ENCODE measurements around the gene ANKRD27.
"Not testable (repeated sequence)": the region's sequence is repeated elsewhere in the genome, so short reads cannot be mapped to it uniquely, and the experiment has no call there.

The ANKRD27 gene

GRCh38 chr19:32594021-32594420, 81.0 kb downstream of the ANKRD27 start:
- peaks cover 26% of the 10 kb centered on the region for H3K36me3 ChIP-seq (ENCODE audit: control insufficient read depth, insufficient read depth, low read length)

GRCh38 chr19:32587747-32588504, 87.1 kb downstream of the ANKRD27 start:
- H3K27ac ChIP-seq (ENCODE audit: insufficient read depth, low read length, poor library complexity, severe bottlenecking); H3K9me3 ChIP-seq (ENCODE audit: control insufficient read depth, low read length); H3K4me3 ChIP-seq (ENCODE audit: insufficient read depth, low read depth, low read length, poor library complexity, severe bottlenecking); DNase-seq; H3K4me1 ChIP-seq (ENCODE audit: control insufficient read depth, insufficient read depth, low read length, poor library complexity, severe bottlenecking); H3K27me3 ChIP-seq (replicated peaks; ENCODE audit: control insufficient read depth, insufficient read depth, low read length, poor library complexity, severe bottlenecking): not testable (repeated sequence)
- H3K36me3 ChIP-seq (ENCODE audit: control insufficient read depth, insufficient read depth, low read length): peaks cover 27% of the 10 kb centered on the region

More at GRCh38 chr19:32594021-32594420, 81.0 kb downstream of the ANKRD27 start:
- DNase-seq: no peak
- no peaks in the 10 kb centered on the region for H3K4me1 ChIP-seq (ENCODE audit: control insufficient read depth, insufficient read depth, low read length, poor library complexity, severe bottlenecking)
- no peak overlapping the region for H3K27ac ChIP-seq (ENCODE audit: insufficient read depth, low read length, poor library complexity, severe bottlenecking)
- H3K4me3 ChIP-seq (ENCODE audit: insufficient read depth, low read depth, low read length, poor library complexity, severe bottlenecking): no peak overlapping the region
- no peaks in the 10 kb centered on the region for H3K27me3 ChIP-seq (replicated peaks; ENCODE audit: control insufficient read depth, insufficient read depth, low read length, poor library complexity, severe bottlenecking)
- no peaks in the 10 kb centered on the region for H3K9me3 ChIP-seq (ENCODE audit: control insufficient read depth, low read length)

- Histone ChIP-seq H3K9me3 (ENCODE audit: control insufficient read depth, low read length) (no peaks in the 10 kb centered on the region), H3K27ac (ENCODE audit: insufficient read depth, low read length, poor library complexity, severe bottlenecking) (peak overlapping the region; percentile 76), H3K27me3 (replicated peaks; ENCODE audit: control insufficient read depth, insufficient read depth, low read length, poor library complexity, severe bottlenecking) (no peaks in the 10 kb centered on the region), H3K4me1 (ENCODE audit: control insufficient read depth, insufficient read depth, low read length, poor library complexity, severe bottlenecking) (peaks cover 13% of the 10 kb centered on the region), H3K4me3 (ENCODE audit: insufficient read depth, low read depth, low read length, poor library complexity, severe bottlenecking) (peak overlapping the region; percentile 56), H3K36me3 (ENCODE audit: control insufficient read depth, insufficient read depth, low read length) (peaks cover 27% of the 10 kb centered on the region)
- no peak for DNase-seq
Observed at GRCh38 chr19:32581705-32582179, 93.2 kb downstream of the ANKRD27 start.

- peak; percentile 93 to 94 (median 94) for DNase-seq
- peak within 1 kb of the TSS; percentile 76 for H3K27ac ChIP-seq (ENCODE audit: insufficient read depth, low read length, poor library complexity, severe bottlenecking)
- peak within 1 kb of the TSS; percentile 56 for H3K4me3 ChIP-seq (ENCODE audit: insufficient read depth, low read depth, low read length, poor library complexity, severe bottlenecking)
- H3K27me3 ChIP-seq (replicated peaks; ENCODE audit: control insufficient read depth, insufficient read depth, low read length, poor library complexity, severe bottlenecking): no peaks in the 10 kb centered on the region
- H3K9me3 ChIP-seq (ENCODE audit: control insufficient read depth, low read length): no peaks in the 10 kb centered on the region
- H3K4me1 ChIP-seq (ENCODE audit: control insufficient read depth, insufficient read depth, low read length, poor library complexity, severe bottlenecking): peaks cover 13% of the 10 kb centered on the region
- H3K36me3 ChIP-seq (ENCODE audit: control insufficient read depth, insufficient read depth, low read length): peaks cover 21% of the 10 kb centered on the region
Observed at GRCh38 chr19:32580901-32581704, 93.9 kb downstream of the ANKRD27 start, which contains the start of gene PDCD5. PDCD5 (plus strand) TSS chr19:32581190; CDS start chr19:32581262, 72 bp downstream.

GRCh38 chr19:32580353-32580900, 94.6 kb downstream of the ANKRD27 start:
- no peaks in the 10 kb centered on the region for H3K9me3 ChIP-seq (ENCODE audit: control insufficient read depth, low read length)
- DNase-seq: no peak
- H3K4me1 ChIP-seq (ENCODE audit: control insufficient read depth, insufficient read depth, low read length, poor library complexity, severe bottlenecking): peaks cover 13% of the 10 kb centered on the region
- peaks cover 14% of the 10 kb centered on the region for H3K36me3 ChIP-seq (ENCODE audit: control insufficient read depth, insufficient read depth, low read length)
- peak overlapping the region; percentile 56 for H3K4me3 ChIP-seq (ENCODE audit: insufficient read depth, low read depth, low read length, poor library complexity, severe bottlenecking)
- H3K27ac ChIP-seq (ENCODE audit: insufficient read depth, low read length, poor library complexity, severe bottlenecking): no peak overlapping the region
- H3K27me3 ChIP-seq (replicated peaks; ENCODE audit: control insufficient read depth, insufficient read depth, low read length, poor library complexity, severe bottlenecking): no peaks in the 10 kb centered on the region

- peaks cover 6% of the 10 kb centered on the region for H3K4me1 ChIP-seq (ENCODE audit: control insufficient read depth, insufficient read depth, low read length, poor library complexity, severe bottlenecking)
- H3K27me3 ChIP-seq (replicated peaks; ENCODE audit: control insufficient read depth, insufficient read depth, low read length, poor library complexity, severe bottlenecking): no peaks in the 10 kb centered on the region
- H3K9me3 ChIP-seq (ENCODE audit: control insufficient read depth, low read length): no peaks in the 10 kb centered on the region
- no peak for DNase-seq
- no peak overlapping the region for H3K4me3 ChIP-seq (ENCODE audit: insufficient read depth, low read depth, low read length, poor library complexity, severe bottlenecking)
- no peak overlapping the region for H3K27ac ChIP-seq (ENCODE audit: insufficient read depth, low read length, poor library complexity, severe bottlenecking)
- H3K36me3 ChIP-seq (ENCODE audit: control insufficient read depth, insufficient read depth, low read length): no peaks in the 10 kb centered on the region
Observed at GRCh38 chr19:32576790-32577189, 98.2 kb downstream of the ANKRD27 start.

- Histone ChIP-seq H3K9me3 (ENCODE audit: control insufficient read depth, low read length) (no peaks in the 10 kb centered on the region), H3K27ac (ENCODE audit: insufficient read depth, low read length, poor library complexity, severe bottlenecking) (no peak overlapping the region), H3K4me1 (ENCODE audit: control insufficient read depth, insufficient read depth, low read length, poor library complexity, severe bottlenecking) (peaks cover 2% of the 10 kb centered on the region), H3K27me3 (replicated peaks; ENCODE audit: control insufficient read depth, insufficient read depth, low read length, poor library complexity, severe bottlenecking) (no peaks in the 10 kb centered on the region), H3K36me3 (ENCODE audit: control insufficient read depth, insufficient read depth, low read length) (no peaks in the 10 kb centered on the region), H3K4me3 (ENCODE audit: insufficient read depth, low read depth, low read length, poor library complexity, severe bottlenecking) (no peak overlapping the region)
- DNase-seq: no peak
Observed at GRCh38 chr19:32573492-32573794, 101.5 kb downstream of the ANKRD27 start.

GRCh38 chr19:32572700-32573491, 102.1 kb downstream of the ANKRD27 start:
- not testable (repeated sequence) for H3K27me3 ChIP-seq (replicated peaks; ENCODE audit: control insufficient read depth, insufficient read depth, low read length, poor library complexity, severe bottlenecking); H3K4me3 ChIP-seq (ENCODE audit: insufficient read depth, low read depth, low read length, poor library complexity, severe bottlenecking); DNase-seq

GRCh38 chr19:32571471-32572075, 103.4 kb downstream of the ANKRD27 start:
- H3K4me3 ChIP-seq (ENCODE audit: insufficient read depth, low read depth, low read length, poor library complexity, severe bottlenecking); H3K36me3 ChIP-seq (ENCODE audit: control insufficient read depth, insufficient read depth, low read length); H3K27ac ChIP-seq (ENCODE audit: insufficient read depth, low read length, poor library complexity, severe bottlenecking); H3K27me3 ChIP-seq (replicated peaks; ENCODE audit: control insufficient read depth, insufficient read depth, low read length, poor library complexity, severe bottlenecking); H3K9me3 ChIP-seq (ENCODE audit: control insufficient read depth, low read length); H3K4me1 ChIP-seq (ENCODE audit: control insufficient read depth, insufficient read depth, low read length, poor library complexity, severe bottlenecking); DNase-seq: not testable (repeated sequence)

More at GRCh38 chr19:32572700-32573491, 102.1 kb downstream of the ANKRD27 start:
- H3K4me1 ChIP-seq (ENCODE audit: control insufficient read depth, insufficient read depth, low read length, poor library complexity, severe bottlenecking); H3K27ac ChIP-seq (ENCODE audit: insufficient read depth, low read length, poor library complexity, severe bottlenecking); H3K9me3 ChIP-seq (ENCODE audit: control insufficient read depth, low read length); H3K36me3 ChIP-seq (ENCODE audit: control insufficient read depth, insufficient read depth, low read length): not testable (repeated sequence)
